ENCODE data around the gene NOTCH2NLA. TPM values are rescaled to one million over a fixed set of nuclear protein-coding genes. Genes with fewer than 3 reads are reported as not detected.
"Not testable (repeated sequence)": the region's sequence is repeated elsewhere in the genome, so short reads cannot be mapped to it uniquely, and the experiment has no call there.

NOTCH2NLA gene
- 100 to 1,000 TPM in 1 of 4 donors, 10 to 100 TPM in 3; 27.9 to 125 (median 54.2) TPM for total RNA-seq

GRCh38 chr1:146228710-146229477, at the start of gene NOTCH2NLA:
Gene NOTCH2NLA (minus strand): TSS chr1:146229021. CDS start chr1:146189337, 39,684 bp downstream.
- H3K4me1 ChIP-seq; H3K9me3 ChIP-seq; H3K27me3 ChIP-seq; intact Hi-C loops (cut with DNase I; ENCODE audit: low total_unique reads); H3K36me3 ChIP-seq: not testable (repeated sequence)
- DNase-seq, result peak; percentile 21 to 55
- Histone ChIP-seq H3K27ac (peak within 1 kb of the TSS; percentile 81 to 82), H3K4me3 (peak within 1 kb of the TSS; percentile 50 to 51)
- TF ChIP-seq POLR2A (IDR thresholded peaks at IDR 0.05), result peak; percentile 55 to 64

- intact Hi-C loops (cut with DNase I; ENCODE audit: low total_unique reads); DNase-seq; H3K27me3 ChIP-seq; H3K4me1 ChIP-seq; H3K27ac ChIP-seq; H3K4me3 ChIP-seq; H3K36me3 ChIP-seq; H3K9me3 ChIP-seq: not testable (repeated sequence)
Observed at GRCh38 chr1:146278346-146278745, 49.5 kb upstream of the NOTCH2NLA start.

- DNase-seq; H3K27me3 ChIP-seq; H3K9me3 ChIP-seq; H3K4me3 ChIP-seq; H3K4me1 ChIP-seq; intact Hi-C loops (cut with DNase I; ENCODE audit: low total_unique reads); H3K36me3 ChIP-seq; H3K27ac ChIP-seq: not testable (repeated sequence)
Observed at GRCh38 chr1:146277087-146277486, 48.3 kb upstream of the NOTCH2NLA start.

- DNase-seq; H3K36me3 ChIP-seq; H3K9me3 ChIP-seq; intact Hi-C loops (cut with DNase I; ENCODE audit: low total_unique reads); H3K27me3 ChIP-seq; H3K27ac ChIP-seq; H3K4me1 ChIP-seq; H3K4me3 ChIP-seq: not testable (repeated sequence)
Observed at GRCh38 chr1:146274083-146274482, 45.3 kb upstream of the NOTCH2NLA start.

GRCh38 chr1:146273194-146273593, 44.4 kb upstream of the NOTCH2NLA start:
- H3K36me3 ChIP-seq; H3K9me3 ChIP-seq; DNase-seq; intact Hi-C loops (cut with DNase I; ENCODE audit: low total_unique reads); H3K4me3 ChIP-seq; H3K27ac ChIP-seq; H3K4me1 ChIP-seq; H3K27me3 ChIP-seq: not testable (repeated sequence)

- H3K4me1 ChIP-seq; H3K9me3 ChIP-seq; H3K4me3 ChIP-seq; H3K36me3 ChIP-seq; H3K27ac ChIP-seq; DNase-seq; intact Hi-C loops (cut with DNase I; ENCODE audit: low total_unique reads); H3K27me3 ChIP-seq: not testable (repeated sequence)
Observed at GRCh38 chr1:146272734-146273133, 43.9 kb upstream of the NOTCH2NLA start.

GRCh38 chr1:146271977-146272376, 43.2 kb upstream of the NOTCH2NLA start:
- intact Hi-C loops (cut with DNase I; ENCODE audit: low total_unique reads); H3K4me1 ChIP-seq; H3K9me3 ChIP-seq; H3K27me3 ChIP-seq; H3K27ac ChIP-seq; DNase-seq; H3K36me3 ChIP-seq; H3K4me3 ChIP-seq: not testable (repeated sequence)

- H3K4me1 ChIP-seq; DNase-seq; intact Hi-C loops (cut with DNase I; ENCODE audit: low total_unique reads); H3K27ac ChIP-seq; H3K4me3 ChIP-seq; H3K9me3 ChIP-seq; H3K27me3 ChIP-seq; H3K36me3 ChIP-seq: not testable (repeated sequence)
Observed at GRCh38 chr1:146270129-146270528, 41.3 kb upstream of the NOTCH2NLA start.

- H3K4me1 ChIP-seq; H3K9me3 ChIP-seq; H3K4me3 ChIP-seq; H3K27me3 ChIP-seq; H3K36me3 ChIP-seq; intact Hi-C loops (cut with DNase I; ENCODE audit: low total_unique reads); DNase-seq; H3K27ac ChIP-seq: not testable (repeated sequence)
Observed at GRCh38 chr1:146266179-146266748, 37.4 kb upstream of the NOTCH2NLA start.

GRCh38 chr1:146264761-146265160, 35.9 kb upstream of the NOTCH2NLA start:
- intact Hi-C loops (cut with DNase I; ENCODE audit: low total_unique reads), result not testable (repeated sequence)

GRCh38 chr1:146260006-146260730, 31.3 kb upstream of the NOTCH2NLA start:
- H3K36me3 ChIP-seq; H3K4me1 ChIP-seq; DNase-seq; H3K4me3 ChIP-seq; H3K27me3 ChIP-seq; H3K27ac ChIP-seq; H3K9me3 ChIP-seq; intact Hi-C loops (cut with DNase I; ENCODE audit: low total_unique reads): not testable (repeated sequence)

More at GRCh38 chr1:146264761-146265160, 35.9 kb upstream of the NOTCH2NLA start:
- H3K4me3 ChIP-seq, H3K27me3 ChIP-seq, H3K36me3 ChIP-seq, H3K4me1 ChIP-seq, DNase-seq, H3K9me3 ChIP-seq, H3K27ac ChIP-seq: not testable (repeated sequence)

- H3K4me3 ChIP-seq; intact Hi-C loops (cut with DNase I; ENCODE audit: low total_unique reads); H3K9me3 ChIP-seq; H3K27me3 ChIP-seq; H3K27ac ChIP-seq; H3K4me1 ChIP-seq; H3K36me3 ChIP-seq; DNase-seq: not testable (repeated sequence)
Observed at GRCh38 chr1:146257992-146258552, 29.3 kb upstream of the NOTCH2NLA start.
